Small intestine (tissue), 7 donors: ENCODE data around the gene ULK2. TPM values are rescaled to one million over a fixed set of nuclear protein-coding genes. Genes with fewer than 3 reads are reported as not detected.
"Not testable (repeated sequence)": the region's sequence is repeated elsewhere in the genome, so short reads cannot be mapped to it uniquely, and the experiment has no call there.

ENCODE experiments used
- DNase-seq, 2 donors: peaks; one replicate each; pipeline versions ENCODE4 v3.0.0 to v3.0.0-alpha.2; 2013
- FAIRE-seq: peaks from 2 replicates; lab custom pipeline; 2012; peaks lifted over from hg19 to GRCh38; lab: Jason Lieb, UNC
- H3K27ac ChIP-seq, 3 donors: one replicate each; pipeline ENCODE4 v1.5.1; 2013; ENCODE audit warnings: low read length in 2 of 3, mild to moderate bottlenecking in 2 of 3, control low read depth in 1 of 3, inconsistent platforms in 1 of 3, low read depth in 1 of 3, moderate library complexity in 1 of 3
- H3K27me3 ChIP-seq, 3 donors: one replicate each; pipeline ENCODE4 v1.6.1; 2013; ENCODE audit warnings: low read length in 3 of 3, inconsistent platforms in 1 of 3; ENCODE audit not compliant: control insufficient read depth in 3 of 3, insufficient read depth in 3 of 3
- H3K36me3 ChIP-seq, 3 donors: one replicate each; pipeline ENCODE4 v1.6.1; 2013; ENCODE audit warnings: low read length in 3 of 3, inconsistent platforms in 1 of 3, low read depth in 1 of 3, mild to moderate bottlenecking in 1 of 3, moderate library complexity in 1 of 3; ENCODE audit not compliant: control insufficient read depth in 3 of 3, insufficient read depth in 2 of 3
- H3K4me1 ChIP-seq, 3 donors: one replicate each; pipeline ENCODE4 v1.6.1; 2013; ENCODE audit warnings: low read length in 2 of 3, inconsistent platforms in 1 of 3, low read depth in 1 of 3, mild to moderate bottlenecking in 1 of 3, moderate library complexity in 1 of 3; ENCODE audit not compliant: control insufficient read depth in 3 of 3, insufficient read depth in 2 of 3
- H3K4me3 ChIP-seq, 3 donors: one replicate each; pipeline ENCODE4 v1.5.1; 2013; ENCODE audit warnings: low read length in 3 of 3, control low read depth in 1 of 3, inconsistent platforms in 1 of 3, low read depth in 1 of 3, mild to moderate bottlenecking in 1 of 3, moderate library complexity in 1 of 3
- H3K9me3 ChIP-seq, 2 donors: one replicate each; pipeline ENCODE4 v1.6.1; 2013; ENCODE audit warnings: low read depth in 1 of 2, low read length in 1 of 2; ENCODE audit not compliant: control insufficient read depth in 2 of 2, insufficient read depth in 1 of 2
- WGBS, 3 donors: extraction: QIAGEN DNeasy Blood & Tissue Kit; methylation state at CpG; one replicate each; pipeline ENCODE4 v1.1.7; 2013; 5-methylcytosine and 5-hydroxymethylcytosine counted together
- polyA plus RNA-seq, 4 donors: library from polyadenylated mRNA; stranded (reverse) in 3 of 4; unstranded in 1 of 4; fragments of 200-250 nt in 3 of 4; fragments of 120-200 nt in 1 of 4; gene quantifications; one replicate each; pipeline versions ENCODE4 v1.2.1 to v1.2.3, GENCODE V29; 2013
- donor health status: healthy with polysubstance abuse.
- donor health status: control.
- donor health status: control.
- donor health status: Bipolar disorder and iron deficiency.
- donor health status: healthy.

Gene ULK2
- polyA plus RNA-seq, 4 donors, result 1.8 to 11.4 (median 3.5) TPM

DNA sequence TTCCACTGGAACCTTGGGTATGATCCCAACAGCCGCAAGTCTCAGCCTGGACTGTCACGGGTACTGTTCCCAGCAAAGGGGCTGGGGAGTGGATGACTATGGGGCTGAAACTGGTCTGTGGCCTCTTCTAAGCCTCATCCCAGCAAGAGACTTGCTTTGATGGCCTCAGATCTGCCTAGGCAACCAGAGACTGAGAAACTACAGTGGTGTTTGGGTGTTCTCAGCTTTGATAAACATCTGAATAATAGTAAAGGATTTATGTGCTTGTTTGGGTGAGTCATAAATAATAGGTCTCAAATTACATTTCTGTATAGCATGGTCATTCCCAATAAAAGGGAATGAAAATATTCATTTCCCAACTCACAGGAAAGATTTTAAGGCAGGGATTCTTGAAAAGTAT lies 30.2 kb upstream of the ULK2 start:
- Histone ChIP-seq H3K4me3 (no peak overlapping the region), H3K27me3 (no peaks in the 10 kb centered on the region), H3K36me3 (peaks cover 0 to 15% (median 0%) of the 10 kb centered on the region in 3 donors), H3K27ac (peak overlapping the region in 1 of 3 donors; percentile 18), H3K4me1 (peaks cover 0 to 5% (median 0%) of the 10 kb centered on the region in 3 donors), H3K9me3 (no peaks in the 10 kb centered on the region)
- DNase-seq (no peak), FAIRE-seq (no peak)
- 73 to 98% (median 80%) methylated on average over 2 of the region's 2 CpGs for WGBS, 3 donors

DNA sequence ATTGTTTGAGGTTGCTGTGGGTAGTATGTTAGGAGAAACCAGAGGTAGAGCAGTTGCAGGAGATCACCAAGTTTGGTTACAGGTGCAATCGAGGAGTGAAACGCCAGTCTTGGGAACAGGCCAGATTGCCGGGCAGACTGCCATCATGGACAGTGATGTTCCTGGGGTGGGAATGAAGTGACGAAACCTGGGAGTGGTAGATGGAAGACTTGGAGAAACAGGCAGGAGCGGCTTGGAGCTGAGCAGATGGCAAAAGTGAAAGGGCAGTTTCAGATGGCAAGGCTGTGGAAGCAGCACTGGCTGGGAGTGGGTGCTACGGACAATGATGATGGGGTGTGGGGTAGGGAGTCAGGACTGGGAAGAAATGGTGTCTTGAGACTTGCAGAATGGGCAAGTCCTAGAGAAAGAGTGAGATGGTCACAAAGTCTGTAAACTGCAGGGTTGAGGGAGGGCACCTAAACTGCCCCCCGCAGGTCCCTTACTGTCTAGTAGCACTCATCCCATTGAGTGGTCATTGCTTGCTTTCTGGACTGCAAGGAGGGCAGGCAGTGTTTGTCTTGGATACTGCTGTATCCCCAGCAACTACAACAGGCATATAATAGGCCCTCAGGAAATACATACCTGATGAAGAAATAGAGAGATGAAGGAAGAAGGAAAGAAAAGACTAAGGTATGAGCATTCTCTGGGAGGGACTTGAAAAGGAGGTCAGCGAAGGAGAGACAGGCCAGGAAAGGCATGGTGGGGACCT lies 29.5 kb upstream of the ULK2 start:
- 28 to 61% (median 51%) methylated on average over 8 of the region's 8 CpGs for WGBS, 3 donors
- H3K27me3 ChIP-seq, result no peaks in the 10 kb centered on the region
- FAIRE-seq (no peak), DNase-seq (peak in 1 of 2 donors; percentile 62)
- H3K9me3 ChIP-seq, result no peaks in the 10 kb centered on the region
- peaks cover 0 to 10% (median 0%) of the 10 kb centered on the region in 3 donors for H3K36me3 ChIP-seq
- H3K4me3 ChIP-seq, result no peak overlapping the region
- peak overlapping the region in 1 of 3 donors; percentile 18 for H3K27ac ChIP-seq
- H3K4me1 ChIP-seq, result peaks cover 0 to 5% (median 0%) of the 10 kb centered on the region in 3 donors

DNA sequence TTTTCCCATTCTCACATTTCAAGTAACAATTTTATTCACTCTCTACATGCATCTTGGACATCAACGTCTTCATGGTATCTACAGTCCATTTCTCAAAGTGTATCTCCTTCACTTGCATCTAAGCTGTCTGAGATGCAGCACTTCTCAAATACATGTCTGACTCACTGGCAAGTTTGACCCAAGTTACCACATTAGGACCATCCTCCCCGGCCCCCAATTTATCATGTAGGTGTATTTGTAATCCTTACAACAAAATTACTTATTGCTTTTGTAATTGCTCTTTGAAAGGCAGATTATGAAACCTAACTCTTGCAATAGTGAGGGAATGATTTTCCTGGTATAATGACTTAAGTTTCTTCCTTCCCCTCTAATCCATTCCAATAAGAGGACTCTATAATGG lies 28.9 kb upstream of the ULK2 start:
- FAIRE-seq, result no peak
- 17 to 68% (median 31%) methylated on average over 2 of the region's 2 CpGs for WGBS, 3 donors
- H3K36me3 ChIP-seq, result peaks cover 0 to 8% (median 0%) of the 10 kb centered on the region in 3 donors

DNA sequence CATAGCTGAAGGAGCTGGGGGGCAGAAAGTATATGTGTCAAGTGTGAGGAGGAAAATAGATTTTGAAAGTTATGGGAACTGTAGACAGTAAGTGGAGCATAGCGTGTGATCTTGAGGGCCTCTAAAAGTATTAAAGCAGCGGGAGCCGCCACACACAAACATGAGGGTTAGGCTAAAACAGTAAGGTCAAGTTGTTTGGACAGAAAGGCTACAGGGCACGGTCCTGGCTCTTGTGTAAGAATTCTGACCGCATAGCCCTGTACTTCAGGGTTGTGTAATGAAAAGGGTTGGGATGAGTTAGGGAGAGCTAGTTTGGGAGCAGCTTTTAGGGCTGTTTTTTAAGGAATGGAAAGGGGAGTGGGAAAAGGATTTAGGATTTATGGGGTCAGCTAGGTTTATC lies 22.8 kb upstream of the ULK2 start:
- not testable (repeated sequence) for FAIRE-seq, H3K27me3 ChIP-seq, H3K4me3 ChIP-seq, H3K36me3 ChIP-seq, H3K9me3 ChIP-seq, DNase-seq, H3K4me1 ChIP-seq, H3K27ac ChIP-seq
- WGBS, 3 donors, result 84 to 94% (median 91%) methylated on average over 5 of the region's 5 CpGs

More for the DNA sequence above, 28.9 kb upstream of the ULK2 start:
- Histone ChIP-seq H3K27me3 (no peaks in the 10 kb centered on the region), H3K9me3 (no peaks in the 10 kb centered on the region), H3K4me3 (no peak overlapping the region), H3K27ac (no peak overlapping the region), H3K4me1 (peaks cover 0 to 5% (median 0%) of the 10 kb centered on the region in 3 donors)
- DNase-seq, result no peak

DNA sequence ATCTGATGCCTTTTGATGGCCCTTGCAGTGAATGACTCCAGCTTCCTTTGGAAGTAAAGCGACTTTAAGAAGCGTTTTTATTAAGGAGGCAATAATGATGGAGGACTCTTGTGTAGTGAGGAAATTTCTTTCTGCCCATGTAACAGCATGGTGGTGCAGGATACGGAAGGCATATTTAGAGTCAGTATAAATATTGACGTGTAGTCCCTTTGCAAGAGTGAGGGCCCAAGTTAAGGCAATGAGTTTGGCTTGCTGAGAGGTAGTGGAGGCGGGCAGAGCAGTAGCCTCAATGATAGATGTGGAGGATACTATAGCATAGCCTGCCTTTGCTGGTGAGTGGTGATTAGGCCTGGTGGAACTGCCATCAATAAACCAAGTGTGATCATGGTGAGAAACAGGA lies 22.3 kb upstream of the ULK2 start:
- DNase-seq, H3K27me3 ChIP-seq, FAIRE-seq, H3K4me1 ChIP-seq, H3K4me3 ChIP-seq, H3K27ac ChIP-seq, H3K36me3 ChIP-seq, H3K9me3 ChIP-seq: not testable (repeated sequence)
- 92 to 96% (median 95%) methylated on average over 5 of the region's 5 CpGs for WGBS, 3 donors

DNA sequence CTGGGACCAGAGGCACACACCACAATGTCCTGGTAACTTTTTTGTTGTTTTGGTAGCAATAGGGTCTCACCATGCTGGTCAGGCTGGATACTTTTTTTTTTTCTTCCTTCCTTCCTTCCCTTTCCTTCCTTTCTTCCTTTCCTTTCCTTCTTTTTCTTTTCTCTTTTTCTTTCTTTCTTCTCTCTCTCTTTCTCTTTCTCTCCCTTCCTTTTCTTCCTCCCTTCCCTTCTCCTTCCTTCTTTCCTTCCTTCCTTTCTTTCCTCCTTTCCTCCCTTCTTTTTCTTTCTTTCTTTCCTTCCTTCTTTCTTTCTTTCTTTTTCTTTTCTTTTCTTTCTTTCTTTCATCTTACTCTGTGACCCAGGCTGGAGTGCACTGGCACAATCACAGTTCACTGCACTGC lies 18.4 kb upstream of the ULK2 start:
- Histone ChIP-seq H3K4me3 (no peak overlapping the region), H3K4me1 (no peaks in the 10 kb centered on the region), H3K9me3 (no peaks in the 10 kb centered on the region), H3K36me3 (no peaks in the 10 kb centered on the region), H3K27me3 (no peaks in the 10 kb centered on the region), H3K27ac (no peak overlapping the region)
- FAIRE-seq, result no peak
- no peak for DNase-seq

DNA sequence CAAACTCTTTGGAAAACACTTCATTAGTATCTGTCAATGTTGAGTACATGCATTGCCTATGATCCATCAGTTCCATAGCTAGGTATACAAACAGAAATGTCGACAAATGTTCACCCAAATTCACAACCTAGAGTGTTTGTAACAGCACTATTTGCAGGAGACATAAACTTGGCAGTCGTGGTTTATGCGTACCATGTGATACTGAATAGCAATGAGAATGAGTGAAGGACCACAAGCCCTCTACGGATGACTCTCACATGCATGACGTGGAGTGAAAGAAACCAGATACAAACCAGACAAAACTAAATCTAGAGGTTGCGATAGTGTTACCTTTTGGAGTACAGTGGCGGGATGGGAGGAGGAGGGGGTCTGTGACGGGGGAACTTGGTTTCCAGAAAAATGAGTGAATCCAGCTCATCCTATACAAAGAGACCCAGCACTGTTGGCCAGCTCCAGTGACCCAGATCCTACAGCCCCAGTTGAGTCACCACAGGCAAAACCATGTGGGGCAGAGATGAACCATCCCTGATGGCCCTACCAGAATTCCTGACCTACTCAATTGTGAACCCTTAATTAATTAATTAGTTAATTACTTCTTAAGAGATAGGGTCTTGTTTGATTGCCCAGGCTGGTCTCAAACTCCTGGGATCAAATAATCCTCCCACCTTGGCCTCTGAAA lies 15.9 kb upstream of the ULK2 start:
- H3K4me1 ChIP-seq, result no peaks in the 10 kb centered on the region
- H3K36me3 ChIP-seq, result no peaks in the 10 kb centered on the region
- no peak for DNase-seq
- no peaks in the 10 kb centered on the region for H3K27me3 ChIP-seq
- 73 to 91% (median 84%) methylated on average over 8 of the region's 8 CpGs for WGBS, 3 donors
- H3K27ac ChIP-seq, result no peak overlapping the region
- H3K4me3 ChIP-seq, result no peak overlapping the region
- no peak for FAIRE-seq
- no peaks in the 10 kb centered on the region for H3K9me3 ChIP-seq

DNA sequence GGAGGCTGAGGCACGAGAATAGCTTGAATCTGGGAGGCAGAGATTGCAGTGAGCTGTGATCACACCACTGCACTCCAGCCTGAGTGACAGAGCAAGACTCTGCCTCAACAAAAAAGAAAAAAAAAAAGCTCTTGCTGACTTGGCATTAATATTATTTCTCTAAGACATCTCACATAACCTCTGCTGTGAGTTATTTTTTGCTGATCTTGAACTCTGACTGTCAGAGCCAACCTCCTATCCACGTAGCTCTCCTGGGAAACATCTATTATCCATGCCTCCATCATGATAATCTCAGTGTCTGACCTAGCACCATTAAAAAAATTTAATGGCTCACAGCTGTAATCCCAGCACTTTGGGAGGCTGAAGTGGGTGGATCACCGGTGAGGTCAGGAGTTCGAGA lies 12.7 kb upstream of the ULK2 start:
- Histone ChIP-seq H3K9me3 (no peaks in the 10 kb centered on the region), H3K4me3 (no peak overlapping the region), H3K36me3 (no peaks in the 10 kb centered on the region), H3K27ac (no peak overlapping the region), H3K27me3 (no peaks in the 10 kb centered on the region), H3K4me1 (no peaks in the 10 kb centered on the region)
- FAIRE-seq (no peak), DNase-seq (no peak)
- WGBS, 3 donors, result 80 to 87% (median 87%) methylated on average over 4 of the region's 4 CpGs
